HCT116 (cell line): ENCODE data around the gene MVK. TPM values are rescaled to one million over a fixed set of nuclear protein-coding genes. Genes with fewer than 3 reads are reported as not detected.
A peak's percentile ranks its signal among the peaks of the same experiment; 100 is the strongest.

Experiments
- ATAC-seq: fragments of 200-7000 bp; cut with Tn5 transposase; 2 replicates; pipeline ENCODE4 v1.9.1; 2020; ENCODE audit warnings: mild to moderate bottlenecking, moderate library complexity
- BruUV-seq: library from RNA; stranded (reverse); fragments of 400-500 nt; replicated peaks from 2 replicates; lab custom pipeline; 2021; lab: Mats Ljungman, UMichigan
- CTCF ChIA-PET: fragments of 300-600 bp; sonication (Branson Sonifier 250); formaldehyde crosslinking; loops from one replicate; lab custom pipeline; 2021; ENCODE audit warnings: antibody characterized with exemption; lab: Charles Lee
- POLR2A ChIA-PET: fragments of 300-600, 350-600 bp; sonication (Branson Sonifier 250); formaldehyde crosslinking; loops from one replicate; lab custom pipeline; 2021; ENCODE audit warnings: antibody characterized with exemption; lab: Charles Lee
- RAD21 ChIA-PET, 2 experiments: fragments of 300-600 bp; sonication (Branson Sonifier 250); formaldehyde crosslinking; loops; one replicate each; lab custom pipeline; 2023; ENCODE audit warnings: low total read pairs in 2 of 2; ENCODE audit not compliant: uncharacterized antibody in 2 of 2, unreplicated experiment in 2 of 2, low non-redundant PET in 1 of 2; lab: Charles Lee
- DNase-seq: peaks from one replicate; pipeline ENCODE4 v3.0.0-alpha.2; 2010; ENCODE audit warnings: low read depth, low spot score
- H2AFZ ChIP-seq: fragments of 200-600 bp; shearing (Covaris generic), sonication (generic); 2 replicates; pipeline ENCODE4 v1.6.1; 2017; ENCODE audit warnings: low read depth, mixed run types, mixed read lengths, antibody characterized with exemption, low read length; ENCODE audit not compliant: poor library complexity, severe bottlenecking
- H3K27ac ChIP-seq: 2 replicates; pipeline ENCODE4 v1.5.1; 2012; ENCODE audit warnings: low read depth, low read length
- H3K27me3 ChIP-seq: fragments of 200-600 bp; sonication (generic); 2 replicates; pipeline ENCODE4 v1.6.1; 2016; ENCODE audit warnings: mixed run types, low read length, mixed read lengths; ENCODE audit not compliant: insufficient read depth
- H3K36me3 ChIP-seq, 2 experiments: fragments of 200-500 bp in 1 of 2; fragments of 200-600 bp in 1 of 2; sonication (Bioruptor generic) in 1 of 2; sonication (generic) in 1 of 2; 2 replicates each; pipeline versions ENCODE4 v1.5.1 to v1.6.1; 2014 to 2016; ENCODE audit warnings: low read length in 2 of 2, inconsistent platforms in 1 of 2, mixed read lengths in 1 of 2, mixed run types in 1 of 2; ENCODE audit not compliant: insufficient read depth in 2 of 2, control insufficient read depth in 1 of 2
- H3K4me1 ChIP-seq, 2 experiments: fragments of 200-600 bp in 1 of 2; sonication (generic) in 1 of 2; 2 replicates each; pipeline versions ENCODE4 v1.5.1 to v1.6.1; 2012 to 2017; ENCODE audit warnings: low read length in 2 of 2, inconsistent platforms in 1 of 2, mild to moderate bottlenecking in 1 of 2, mixed read lengths in 1 of 2, mixed run types in 1 of 2, moderate library complexity in 1 of 2; ENCODE audit not compliant: insufficient read depth in 2 of 2, control insufficient read depth in 1 of 2
- H3K4me2 ChIP-seq: fragments of 200-600 bp; sonication (generic); 2 replicates; pipeline ENCODE4 v1.6.1; 2017; ENCODE audit warnings: mixed run types, low read length, mixed read lengths
- H3K4me3 ChIP-seq, 2 experiments: fragments of 200-600 bp in 1 of 2; sonication (generic) in 1 of 2; replicated peaks in 1 of 2; 2 replicates each; pipeline ENCODE4 v1.5.1; 2011 to 2016; ENCODE audit warnings: low read length in 2 of 2, control low read depth in 1 of 2, low read depth in 1 of 2, mild to moderate bottlenecking in 1 of 2, mixed read lengths in 1 of 2, mixed run types in 1 of 2
- H3K79me2 ChIP-seq: fragments of 200-600 bp; sonication (generic); 2 replicates; pipeline ENCODE4 v1.6.1; 2017; ENCODE audit warnings: mild to moderate bottlenecking, mixed run types, low read length, moderate library complexity, mixed read lengths; ENCODE audit not compliant: insufficient read depth
- H3K9ac ChIP-seq: fragments of 200-600 bp; sonication (generic); 2 replicates; pipeline ENCODE4 v1.6.1; 2016; ENCODE audit warnings: low read length, mixed read lengths
- H3K9me2 ChIP-seq: fragments of 200-600 bp; sonication (generic), shearing (Covaris generic); 2 replicates; pipeline ENCODE4 v1.6.1; 2017; ENCODE audit warnings: mixed run types, mild to moderate bottlenecking, moderate library complexity; ENCODE audit not compliant: insufficient read depth
- H3K9me3 ChIP-seq, 2 experiments: fragments of 200-500 bp in 1 of 2; fragments of 200-600 bp in 1 of 2; sonication (Bioruptor generic) in 1 of 2; sonication (generic) in 1 of 2; 2 replicates each; pipeline ENCODE4 v1.6.1; 2014 to 2017; ENCODE audit warnings: low read length in 2 of 2, mixed read lengths in 2 of 2, inconsistent platforms in 1 of 2, low read depth in 1 of 2, mild to moderate bottlenecking in 1 of 2, mixed run types in 1 of 2, moderate library complexity in 1 of 2; ENCODE audit not compliant: control insufficient read depth in 1 of 2, insufficient read depth in 1 of 2
- H4K20me1 ChIP-seq: fragments of 200-600 bp; sonication (generic), shearing (Covaris generic); 2 replicates; pipeline ENCODE4 v1.6.1; 2017; ENCODE audit warnings: mixed run types, mild to moderate bottlenecking, moderate library complexity; ENCODE audit not compliant: insufficient read depth
- CBX3 ChIP-seq: IDR thresholded peaks from 2 replicates; pipeline ENCODE4 v1.6.1; 2012; ENCODE audit warnings: low read depth
- CEBPB ChIP-seq: IDR thresholded peaks from 2 replicates; pipeline ENCODE4 v1.6.1; 2012; ENCODE audit warnings: low read depth
- EGR1 ChIP-seq: IDR thresholded peaks from 2 replicates; pipeline ENCODE4 v1.6.1; 2012; ENCODE audit warnings: low read depth
- EZH2 ChIP-seq: fragments of 200-600 bp; sonication (generic); IDR thresholded peaks from 2 replicates; pipeline ENCODE4 v1.6.1; 2017; ENCODE audit warnings: antibody characterized with exemption, mixed run types
- EZH2phosphoT487 ChIP-seq: fragments of 200-600 bp; IDR thresholded peaks from 2 replicates; pipeline ENCODE4 v1.6.1; 2018; ENCODE audit warnings: antibody characterized with exemption, borderline replicate concordance
- FOSL1 ChIP-seq: IDR thresholded peaks from 2 replicates; pipeline ENCODE4 v1.6.1; 2012; ENCODE audit warnings: low read depth
- JUND ChIP-seq: IDR thresholded peaks from 2 replicates; pipeline ENCODE4 v1.6.1; 2012
- RAD21 ChIP-seq: IDR thresholded peaks from 2 replicates; pipeline ENCODE4 v1.6.1; 2012; ENCODE audit warnings: low read depth, mild to moderate bottlenecking
- REST ChIP-seq: IDR thresholded peaks from 2 replicates; pipeline ENCODE4 v1.6.1; 2012; ENCODE audit warnings: low read depth
- SIN3A ChIP-seq: IDR thresholded peaks from 2 replicates; pipeline ENCODE4 v1.6.1; 2012; ENCODE audit warnings: low read depth
- SP1 ChIP-seq: IDR thresholded peaks from 2 replicates; pipeline ENCODE4 v1.6.1; 2012; ENCODE audit warnings: low read depth
- SRF ChIP-seq: IDR thresholded peaks from 2 replicates; pipeline ENCODE4 v1.6.1; 2012; ENCODE audit warnings: low read depth
- YY1 ChIP-seq: IDR thresholded peaks from 2 replicates; pipeline ENCODE4 v1.6.1; 2011; ENCODE audit warnings: low read length, low read depth, moderate library complexity, mild to moderate bottlenecking; ENCODE audit not compliant: insufficient replicate concordance; ENCODE audit errors: extremely low read depth
- ZBTB33 ChIP-seq: IDR thresholded peaks from 2 replicates; pipeline ENCODE4 v1.6.1; 2011; ENCODE audit warnings: mild to moderate bottlenecking, low read length, moderate library complexity; ENCODE audit not compliant: insufficient replicate concordance; ENCODE audit errors: extremely low read depth
- ZFX ChIP-seq: fragments of 450-650 bp; IDR thresholded peaks from 2 replicates; pipeline ENCODE4 v1.6.1; 2017
- ZNF274 ChIP-seq: fragments of 200-500 bp; sonication (Bioruptor generic); IDR thresholded peaks from 2 replicates; pipeline ENCODE4 v1.6.1; 2014; ENCODE audit warnings: mild to moderate bottlenecking, low read depth, low read length, inconsistent platforms
- intact Hi-C: fragments of 100-400 bp; cut with micrococcal nuclease; formaldehyde crosslinking; loops from 2 replicates; pipeline ENCODE4 v1.10.0; 2022
- total RNA-seq: library from RNA; stranded (reverse); gene quantifications from one replicate; pipeline ENCODE4 v1.2.1, GENCODE V29; 2021; ENCODE audit not compliant: unreplicated experiment

Gene MVK
- total RNA-seq, 1 experiment from 2014 or later = 17.3 TPM

GRCh38 chr12:109630815-109631214 is 57.2 kb downstream of the MVK start:
- H3K79me2 ChIP-seq = no peaks in the 10 kb centered on the region
- CTCF ChIA-PET = no interaction called here
- no peak overlapping the region for H3K4me3 ChIP-seq
- H2AFZ ChIP-seq = no peak overlapping the region
- peak; percentile 49 for ATAC-seq
- peaks cover 14% of the 10 kb centered on the region; the same call in 1 of the 2 replicates for H3K27me3 ChIP-seq
- RAD21 ChIA-PET = no interaction called here
- no peak overlapping the region for H3K9ac ChIP-seq
- no peaks in the 10 kb centered on the region for H4K20me1 ChIP-seq
- H3K36me3 ChIP-seq = no peaks in the 10 kb centered on the region
- no peaks in the 10 kb centered on the region for H3K9me2 ChIP-seq
- POLR2A ChIA-PET = no interaction called here
- TF ChIP-seq ZFX = no peak
- no peak for TF ChIP-seq REST
- no peak for TF ChIP-seq FOSL1
- TF ChIP-seq EZH2phosphoT487 = no peak
- TF ChIP-seq EZH2 = no peak
- TF ChIP-seq, all 23 proteins: peak for 0
- no peak for DNase-seq
- no peaks in the 10 kb centered on the region for H3K4me1 ChIP-seq
- intact Hi-C loops = no loop called here
- no peak overlapping the region for H3K4me2 ChIP-seq
- BruUV-seq = no TSS peak
- no peak overlapping the region for H3K27ac ChIP-seq
- no peaks in the 10 kb centered on the region for H3K9me3 ChIP-seq

GRCh38 chr12:109631302-109631701 is 57.7 kb downstream of the MVK start:
- no peak overlapping the region for H3K27ac ChIP-seq
- H4K20me1 ChIP-seq = no peaks in the 10 kb centered on the region
- no peaks in the 10 kb centered on the region for H3K9me2 ChIP-seq
- H2AFZ ChIP-seq = no peak overlapping the region
- H3K79me2 ChIP-seq = no peaks in the 10 kb centered on the region
- ATAC-seq (no peak), DNase-seq (no peak)
- peaks cover 14% of the 10 kb centered on the region; the same call in 1 of the 2 replicates for H3K27me3 ChIP-seq
- no peak overlapping the region for H3K9ac ChIP-seq
- no peaks in the 10 kb centered on the region for H3K36me3 ChIP-seq
- no peak overlapping the region for H3K4me3 ChIP-seq
- ChIA-PET CTCF (no interaction called here), POLR2A (no interaction called here), RAD21 (no interaction called here)
- H3K9me3 ChIP-seq = no peaks in the 10 kb centered on the region
- intact Hi-C loops = no loop called here
- H3K4me2 ChIP-seq = no peak overlapping the region
- H3K4me1 ChIP-seq = no peaks in the 10 kb centered on the region
- no TSS peak for BruUV-seq
- TF ChIP-seq JUND = no peak
- TF ChIP-seq EZH2phosphoT487 = no peak
- no peak for TF ChIP-seq SIN3A
- TF ChIP-seq FOSL1 = no peak
- TF ChIP-seq EGR1 = no peak
- no peak for TF ChIP-seq CEBPB
- no peak for TF ChIP-seq RAD21
- TF ChIP-seq YY1 = no peak
- TF ChIP-seq SRF = no peak
- TF ChIP-seq ZBTB33 = no peak
- TF ChIP-seq SP1 = no peak
- TF ChIP-seq CBX3 = no peak
- no peak for TF ChIP-seq ZNF274
